Ishikawa (cell line): ENCODE measurements around the gene PTPN14.

Source experiments
- CEBPB ChIP-seq: IDR thresholded peaks from 2 replicates; pipeline ENCODE4 v1.6.1; 2012
- CREB1 ChIP-seq: IDR thresholded peaks from 2 replicates; pipeline ENCODE4 v1.6.1; 2012; ENCODE audit warnings: low read depth
- EGR1 ChIP-seq: IDR thresholded peaks from 2 replicates; pipeline ENCODE4 v1.6.1; 2012
- EP300 ChIP-seq: IDR thresholded peaks from 2 replicates; pipeline ENCODE4 v1.6.1; 2012; ENCODE audit warnings: borderline replicate concordance
- FOXM1 ChIP-seq: IDR thresholded peaks from 2 replicates; pipeline ENCODE4 v1.6.1; 2012; ENCODE audit warnings: low read depth, borderline replicate concordance
- NFIC ChIP-seq: IDR thresholded peaks from 2 replicates; pipeline ENCODE4 v1.6.1; 2012
- RAD21 ChIP-seq: IDR thresholded peaks from 2 replicates; pipeline ENCODE4 v1.6.1; 2012; ENCODE audit warnings: low read depth
- TAF1 ChIP-seq: IDR thresholded peaks from 2 replicates; pipeline ENCODE4 v1.6.1; 2012; ENCODE audit warnings: low read depth, mild to moderate bottlenecking
- TCF12 ChIP-seq: IDR thresholded peaks from 2 replicates; pipeline ENCODE4 v1.6.1; 2012; ENCODE audit warnings: low read depth
- TEAD4 ChIP-seq: IDR thresholded peaks from 2 replicates; pipeline ENCODE4 v1.6.1; 2012
- YY1 ChIP-seq: IDR thresholded peaks from 2 replicates; pipeline ENCODE4 v1.6.1; 2012; ENCODE audit warnings: low read depth
- ZBTB7A ChIP-seq: IDR thresholded peaks from 2 replicates; pipeline ENCODE4 v1.6.1; 2012; ENCODE audit warnings: low read depth
- TF ChIP-seq, protein P1 (sequence below): IDR thresholded peaks from 2 replicates; pipeline ENCODE4 v1.6.1; 2012
- TF ChIP-seq, protein P2 (sequence below): IDR thresholded peaks from 2 replicates; pipeline ENCODE4 v1.6.1; 2012; ENCODE audit warnings: low read depth, mild to moderate bottlenecking
- TF ChIP-seq, protein P3 (sequence below): IDR thresholded peaks from 2 replicates; pipeline ENCODE4 v1.6.1; 2012

The PTPN14 gene

DNA sequence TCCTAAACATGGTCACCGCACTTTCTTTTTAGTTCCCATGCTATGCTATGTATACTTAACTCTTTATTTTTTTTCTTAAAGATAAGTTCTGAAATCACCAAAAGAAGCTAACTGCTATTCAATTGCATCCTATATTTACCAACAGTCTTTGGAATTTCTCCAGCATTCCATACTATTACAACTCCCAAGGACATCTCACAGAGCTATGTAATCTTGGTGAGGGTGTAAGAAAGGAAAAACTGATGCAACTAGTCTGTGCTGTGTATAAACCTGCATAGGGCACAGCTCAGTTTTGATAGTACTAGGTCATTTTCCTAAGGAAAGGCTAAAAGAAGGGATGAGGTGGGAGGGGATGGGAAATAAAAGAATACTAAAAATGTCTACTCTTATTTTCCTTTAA is 78.0 kb downstream of the PTPN14 start:
- no peak for TF ChIP-seq NFIC
- TF ChIP-seq CREB1: no peak
- no peak for TF ChIP-seq EGR1
- TF ChIP-seq, protein P1, sequence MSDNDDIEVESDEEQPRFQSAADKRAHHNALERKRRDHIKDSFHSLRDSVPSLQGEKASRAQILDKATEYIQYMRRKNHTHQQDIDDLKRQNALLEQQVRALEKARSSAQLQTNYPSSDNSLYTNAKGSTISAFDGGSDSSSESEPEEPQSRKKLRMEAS: no peak
- TF ChIP-seq TCF12: no peak
- TF ChIP-seq TAF1: no peak
- TF ChIP-seq, protein P2, sequence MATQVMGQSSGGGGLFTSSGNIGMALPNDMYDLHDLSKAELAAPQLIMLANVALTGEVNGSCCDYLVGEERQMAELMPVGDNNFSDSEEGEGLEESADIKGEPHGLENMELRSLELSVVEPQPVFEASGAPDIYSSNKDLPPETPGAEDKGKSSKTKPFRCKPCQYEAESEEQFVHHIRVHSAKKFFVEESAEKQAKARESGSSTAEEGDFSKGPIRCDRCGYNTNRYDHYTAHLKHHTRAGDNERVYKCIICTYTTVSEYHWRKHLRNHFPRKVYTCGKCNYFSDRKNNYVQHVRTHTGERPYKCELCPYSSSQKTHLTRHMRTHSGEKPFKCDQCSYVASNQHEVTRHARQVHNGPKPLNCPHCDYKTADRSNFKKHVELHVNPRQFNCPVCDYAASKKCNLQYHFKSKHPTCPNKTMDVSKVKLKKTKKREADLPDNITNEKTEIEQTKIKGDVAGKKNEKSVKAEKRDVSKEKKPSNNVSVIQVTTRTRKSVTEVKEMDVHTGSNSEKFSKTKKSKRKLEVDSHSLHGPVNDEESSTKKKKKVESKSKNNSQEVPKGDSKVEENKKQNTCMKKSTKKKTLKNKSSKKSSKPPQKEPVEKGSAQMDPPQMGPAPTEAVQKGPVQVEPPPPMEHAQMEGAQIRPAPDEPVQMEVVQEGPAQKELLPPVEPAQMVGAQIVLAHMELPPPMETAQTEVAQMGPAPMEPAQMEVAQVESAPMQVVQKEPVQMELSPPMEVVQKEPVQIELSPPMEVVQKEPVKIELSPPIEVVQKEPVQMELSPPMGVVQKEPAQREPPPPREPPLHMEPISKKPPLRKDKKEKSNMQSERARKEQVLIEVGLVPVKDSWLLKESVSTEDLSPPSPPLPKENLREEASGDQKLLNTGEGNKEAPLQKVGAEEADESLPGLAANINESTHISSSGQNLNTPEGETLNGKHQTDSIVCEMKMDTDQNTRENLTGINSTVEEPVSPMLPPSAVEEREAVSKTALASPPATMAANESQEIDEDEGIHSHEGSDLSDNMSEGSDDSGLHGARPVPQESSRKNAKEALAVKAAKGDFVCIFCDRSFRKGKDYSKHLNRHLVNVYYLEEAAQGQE: no peak
- no peak for TF ChIP-seq TEAD4
- no peak for TF ChIP-seq CEBPB
- no peak for TF ChIP-seq FOXM1

DNA sequence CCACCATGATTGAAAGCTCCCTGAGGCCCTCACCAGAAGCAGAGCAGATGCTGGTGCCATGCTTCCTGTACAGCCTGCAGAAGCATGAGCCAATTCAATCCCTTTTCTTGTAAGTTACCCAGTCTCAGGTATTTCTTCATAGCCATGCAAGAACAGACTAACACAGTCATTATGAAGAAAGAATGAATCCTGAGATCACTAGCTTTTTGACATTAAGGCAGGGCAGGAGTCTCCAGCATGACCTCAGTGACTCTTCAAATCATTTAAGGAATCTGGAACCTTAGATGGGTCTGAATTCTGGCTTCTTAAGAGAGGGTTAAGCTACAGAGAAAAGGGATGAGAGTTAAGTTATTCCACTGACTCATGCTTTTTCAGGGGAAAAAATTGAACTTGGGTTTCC is 79.0 kb downstream of the PTPN14 start:
- TF ChIP-seq ZBTB7A (no peak), RAD21 (no peak), EGR1 (no peak), TCF12 (no peak), TAF1 (no peak), TEAD4 (no peak), NFIC (no peak)
- TF ChIP-seq, protein P3, sequence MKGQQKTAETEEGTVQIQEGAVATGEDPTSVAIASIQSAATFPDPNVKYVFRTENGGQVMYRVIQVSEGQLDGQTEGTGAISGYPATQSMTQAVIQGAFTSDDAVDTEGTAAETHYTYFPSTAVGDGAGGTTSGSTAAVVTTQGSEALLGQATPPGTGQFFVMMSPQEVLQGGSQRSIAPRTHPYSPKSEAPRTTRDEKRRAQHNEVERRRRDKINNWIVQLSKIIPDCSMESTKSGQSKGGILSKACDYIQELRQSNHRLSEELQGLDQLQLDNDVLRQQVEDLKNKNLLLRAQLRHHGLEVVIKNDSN: no peak

DNA sequence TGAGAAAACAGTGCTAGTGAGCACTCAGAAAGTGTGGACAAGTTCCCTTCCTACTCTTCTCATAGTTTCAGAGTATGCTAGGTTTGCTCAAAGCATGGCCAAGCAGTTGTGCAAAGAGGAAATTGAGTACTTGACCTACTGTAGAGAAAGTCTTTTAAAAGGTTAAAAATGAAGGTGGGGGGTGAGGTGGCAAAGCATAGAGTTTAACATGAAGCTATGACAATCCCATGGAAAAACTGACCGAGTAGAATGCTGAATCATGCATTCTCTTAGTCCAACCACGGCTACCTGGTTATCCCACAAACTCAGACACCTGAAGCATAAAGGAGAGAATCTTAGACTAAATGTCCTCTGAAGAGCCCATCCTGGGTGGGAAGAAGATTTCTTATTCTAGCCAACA is 79.9 kb downstream of the PTPN14 start:
- TF ChIP-seq ZBTB7A (no peak), EGR1 (no peak), TEAD4 (no peak), NFIC (no peak), EP300 (no peak), TAF1 (no peak), CEBPB (no peak), CREB1 (no peak), FOXM1 (no peak)
- TF ChIP-seq, protein P1: no peak
- TF ChIP-seq, protein P2: no peak

DNA sequence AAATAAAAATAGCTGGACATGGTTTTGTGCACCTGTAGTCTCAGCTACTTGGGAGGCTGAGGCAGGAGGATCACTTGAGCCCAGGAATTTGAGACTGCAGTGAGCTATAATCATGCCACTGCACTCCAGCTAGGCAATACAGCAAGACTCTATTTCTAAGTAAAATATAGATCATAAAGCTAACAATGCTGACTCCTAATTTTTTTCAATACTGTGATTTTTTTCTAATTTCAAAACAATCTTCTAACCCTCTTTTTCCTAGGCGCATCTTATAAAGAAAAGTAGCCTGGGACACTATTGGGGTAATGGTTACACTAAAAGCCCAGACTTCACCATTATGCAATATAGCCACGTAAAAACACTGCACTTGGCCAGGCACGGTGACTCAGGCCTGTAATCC is 81.3 kb downstream of the PTPN14 start:
- TF ChIP-seq TAF1 (no peak), YY1 (no peak), TEAD4 (no peak), EGR1 (no peak), TCF12 (no peak), CREB1 (no peak), EP300 (no peak), FOXM1 (no peak)
- TF ChIP-seq, protein P3: no peak
- TF ChIP-seq, protein P2: no peak

DNA sequence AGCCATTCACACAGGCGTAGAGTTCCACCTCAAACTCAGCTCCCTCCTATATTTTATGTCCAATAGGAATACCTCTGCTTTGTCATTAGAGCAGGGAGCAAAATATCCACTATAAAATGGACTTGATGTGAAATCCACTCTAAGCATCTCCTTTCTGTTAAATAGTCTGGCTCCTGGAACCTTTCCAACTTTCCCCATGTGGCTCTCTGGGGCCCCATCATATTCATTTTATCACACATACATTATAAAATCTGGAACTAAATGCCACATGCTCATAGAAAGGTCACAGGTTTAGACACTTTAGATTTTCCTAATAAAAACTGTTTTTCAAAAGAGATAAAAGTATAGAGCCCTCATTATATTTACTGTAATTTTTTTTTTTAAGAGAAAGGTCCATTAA is 82.1 kb downstream of the PTPN14 start:
- TF ChIP-seq EGR1 (no peak), ZBTB7A (no peak), TCF12 (no peak), RAD21 (no peak), CEBPB (no peak), CREB1 (no peak), TEAD4 (no peak), FOXM1 (no peak), TAF1 (no peak)
- TF ChIP-seq, protein P3: no peak
- TF ChIP-seq, protein P1: no peak
- TF ChIP-seq, protein P2: no peak
